Neuronal stem cell (in vitro differentiated cells): ENCODE results near the gene MERTK. TPM values are rescaled to one million over a fixed set of nuclear protein-coding genes. Genes with fewer than 3 reads are reported as not detected.
"Not testable (repeated sequence)": the region's sequence is repeated elsewhere in the genome, so short reads cannot be mapped to it uniquely, and the experiment has no call there.

Experiments used
- DNase-seq: peaks from one replicate; pipeline ENCODE4 v3.0.0-alpha.2; 2013; ENCODE audit warnings: low spot score
- H2AFZ ChIP-seq: one replicate; pipeline ENCODE4 v1.6.1; 2013; ENCODE audit warnings: mild to moderate bottlenecking, low read length, inconsistent platforms
- H2AK5ac ChIP-seq: 2 replicates; pipeline ENCODE4 v1.6.1; 2013; ENCODE audit warnings: low read depth, mild to moderate bottlenecking, inconsistent platforms, low read length, moderate library complexity, mixed read lengths
- H2BK120ac ChIP-seq: 2 replicates; pipeline ENCODE4 v1.6.1; 2013; ENCODE audit warnings: low read depth, mild to moderate bottlenecking, inconsistent platforms, low read length, moderate library complexity, mixed read lengths
- H2BK12ac ChIP-seq: one replicate; pipeline ENCODE4 v1.6.1; 2013; ENCODE audit warnings: low read length, inconsistent platforms
- H2BK15ac ChIP-seq: 2 replicates; pipeline ENCODE4 v1.6.1; 2013; ENCODE audit warnings: mild to moderate bottlenecking, low read length, inconsistent platforms, mixed read lengths
- H2BK5ac ChIP-seq: one replicate; pipeline ENCODE4 v1.6.1; 2013; ENCODE audit warnings: inconsistent platforms, mild to moderate bottlenecking, low read length, moderate library complexity
- H3K14ac ChIP-seq: one replicate; pipeline ENCODE4 v1.6.1; 2013; ENCODE audit warnings: low read length, inconsistent platforms
- H3K18ac ChIP-seq: 2 replicates; pipeline ENCODE4 v1.6.1; 2013; ENCODE audit warnings: low read length, inconsistent platforms
- H3K23ac ChIP-seq: 2 replicates; pipeline ENCODE4 v1.6.1; 2013; ENCODE audit warnings: low read depth, mild to moderate bottlenecking, mixed read lengths, low read length, inconsistent platforms; ENCODE audit not compliant: poor library complexity
- H3K27ac ChIP-seq: replicated peaks from 3 replicates; pipeline ENCODE4 v1.5.1; 2013; ENCODE audit warnings: low read length, inconsistent platforms
- H3K27me3 ChIP-seq, 3 experiments: 2 replicates each; pipeline ENCODE4 v1.6.1; 2013; ENCODE audit warnings: low read length in 3 of 3, mild to moderate bottlenecking in 2 of 3, inconsistent platforms in 1 of 3, low read depth in 1 of 3, mixed read lengths in 1 of 3, moderate library complexity in 1 of 3; ENCODE audit not compliant: control insufficient read depth in 3 of 3, insufficient read depth in 3 of 3
- H3K36me3 ChIP-seq, 2 donors: replicated peaks in 1 of 2; 2 replicates each; pipeline ENCODE4 v1.6.1; 2013; ENCODE audit warnings: low read length in 2 of 2; ENCODE audit not compliant: control insufficient read depth in 2 of 2, insufficient read depth in 2 of 2
- H3K4ac ChIP-seq: 2 replicates; pipeline ENCODE4 v1.6.1; 2013; ENCODE audit warnings: inconsistent platforms, mild to moderate bottlenecking, low read length, moderate library complexity
- H3K4me1 ChIP-seq, 2 donors: 1 replicate in 1 of 2; 2 replicates in 1 of 2; pipeline ENCODE4 v1.6.1; 2013; ENCODE audit warnings: low read length in 2 of 2, low read depth in 1 of 2; ENCODE audit not compliant: control insufficient read depth in 2 of 2, insufficient read depth in 1 of 2
- H3K4me2 ChIP-seq: one replicate; pipeline ENCODE4 v1.6.1; 2013; ENCODE audit warnings: mild to moderate bottlenecking, low read length, inconsistent platforms; ENCODE audit not compliant: insufficient read depth, poor library complexity, severe bottlenecking
- H3K4me3 ChIP-seq, 2 donors: 2 replicates each; pipeline ENCODE4 v1.5.1; 2013; ENCODE audit warnings: low read length in 2 of 2, mild to moderate bottlenecking in 2 of 2, inconsistent platforms in 1 of 2, moderate library complexity in 1 of 2
- H3K79me1 ChIP-seq: one replicate; pipeline ENCODE4 v1.6.1; 2013; ENCODE audit warnings: low read depth, mild to moderate bottlenecking, inconsistent platforms, low read length, moderate library complexity
- H3K9ac ChIP-seq: one replicate; pipeline ENCODE4 v1.6.1; 2013; ENCODE audit warnings: mild to moderate bottlenecking, low read depth, low read length, inconsistent platforms; ENCODE audit not compliant: poor library complexity
- H3K9me3 ChIP-seq, 2 donors: replicated peaks in 1 of 2; 2 replicates each; pipeline versions ENCODE3 to v1.6.1; 2013; ENCODE audit warnings: low read length in 2 of 2, mild to moderate bottlenecking in 2 of 2, inconsistent platforms in 1 of 2, low read depth in 1 of 2, mixed read lengths in 1 of 2, moderate library complexity in 1 of 2; ENCODE audit not compliant: control insufficient read depth in 2 of 2, insufficient read depth in 1 of 2
- H4K8ac ChIP-seq: one replicate; pipeline ENCODE4 v1.6.1; 2013; ENCODE audit warnings: low read depth, mild to moderate bottlenecking, inconsistent platforms, low read length, moderate library complexity
- H4K91ac ChIP-seq: one replicate; pipeline ENCODE4 v1.6.1; 2013; ENCODE audit warnings: low read length, low read depth, mild to moderate bottlenecking, inconsistent platforms; ENCODE audit not compliant: poor library complexity
- WGBS, 2 donors: extraction: QIAGEN DNeasy Blood & Tissue Kit; methylation state at CpG; one replicate each; pipeline ENCODE4 v1.1.7; 2013; ENCODE audit warnings: missing lambda C conversion rate in 2 of 2, mixed read lengths in 1 of 2; ENCODE audit not compliant: insufficient read length in 2 of 2, insufficient replicate concordance in 1 of 2; ENCODE audit errors: extremely low coverage in 2 of 2; 5-methylcytosine and 5-hydroxymethylcytosine counted together
- polyA plus RNA-seq, 2 experiments: library from polyadenylated mRNA; stranded (reverse); fragments of 200-250 nt; gene quantifications; one replicate each; pipeline ENCODE4 v1.2.3, GENCODE V29; 2013

The MERTK gene
- polyA plus RNA-seq (2013, experiment 1 of 2) = 2.8 TPM
- 2.9 TPM for polyA plus RNA-seq (2013, experiment 2 of 2)

- H3K4ac ChIP-seq = no peak within 1 kb of the TSS
- no peak within 1 kb of the TSS for H4K91ac ChIP-seq
- H2BK15ac ChIP-seq = peak within 1 kb of the TSS; percentile 84
- peak within 1 kb of the TSS; percentile 98 for H3K18ac ChIP-seq
- H3K4me1 ChIP-seq = peaks cover 7 to 8% of the 10 kb centered on the region in 2 donors
- no CpG with 5 or more reads among the region's 71 CpGs for WGBS, 2 donors
- H3K4me3 ChIP-seq = peak within 1 kb of the TSS; percentile 85 to 96
- H3K27ac ChIP-seq = no peak within 1 kb of the TSS
- peak; percentile 90 for DNase-seq
- H2AFZ ChIP-seq = peak within 1 kb of the TSS; percentile 99
- H3K36me3 ChIP-seq = no peaks in the 10 kb centered on the region
- no peak within 1 kb of the TSS for H2BK12ac ChIP-seq
- H3K9me3 ChIP-seq = no peaks in the 10 kb centered on the region
- H3K4me2 ChIP-seq = peak within 1 kb of the TSS; percentile 90
- peak within 1 kb of the TSS; percentile 95 for H2BK120ac ChIP-seq
- peak within 1 kb of the TSS; percentile 82 for H3K14ac ChIP-seq
- H3K79me1 ChIP-seq = no peaks in the 10 kb centered on the region
- peak within 1 kb of the TSS; percentile 68 for H2BK5ac ChIP-seq
- H4K8ac ChIP-seq = no peak within 1 kb of the TSS
- H3K9ac ChIP-seq = peak within 1 kb of the TSS; percentile 85
- no peak within 1 kb of the TSS for H2AK5ac ChIP-seq
- peaks cover 0 to 28% (median 5%) of the 10 kb centered on the region in 3 experiments for H3K27me3 ChIP-seq
- peak within 1 kb of the TSS; percentile 88 for H3K23ac ChIP-seq
Measured at GRCh38 chr2:111897924-111898702, at the start of gene MERTK. MERTK (plus strand) TSS chr2:111898607; CDS start chr2:111898736, 129 bp downstream.

DNA sequence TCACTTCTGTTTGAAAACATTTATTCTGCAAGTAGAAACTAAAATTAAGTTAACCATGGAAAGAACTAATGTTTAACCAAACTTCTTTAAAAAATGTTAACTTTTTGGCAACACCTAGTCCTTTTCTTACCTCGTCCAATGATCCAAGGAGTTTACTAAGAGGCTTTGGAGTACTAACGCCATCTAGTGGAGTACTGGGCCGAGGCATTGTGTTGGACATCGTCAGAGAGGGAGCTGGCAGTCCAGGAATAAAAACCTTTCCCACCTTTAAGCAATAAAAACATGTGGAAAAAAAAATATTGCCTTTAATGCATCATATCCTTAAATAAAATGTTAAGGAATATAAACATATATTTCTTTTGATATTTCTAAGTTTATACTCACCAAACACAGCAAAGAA lies 47.8 kb upstream of the MERTK start:
- H2BK15ac ChIP-seq, H3K9me3 ChIP-seq: not testable (repeated sequence)
- no CpG with 5 or more reads among the region's 4 CpGs for WGBS, 2 donors

GRCh38 chr2:111852544-111852943 lies 45.9 kb upstream of the MERTK start:
- not testable (repeated sequence) for H3K23ac ChIP-seq, H3K14ac ChIP-seq, H2BK15ac ChIP-seq, H3K9ac ChIP-seq, H3K27me3 ChIP-seq, H3K79me1 ChIP-seq, H3K4me2 ChIP-seq, H2BK12ac ChIP-seq, H2AFZ ChIP-seq, H2AK5ac ChIP-seq, H3K27ac ChIP-seq, DNase-seq, H3K4me1 ChIP-seq, H4K8ac ChIP-seq, H3K9me3 ChIP-seq, H2BK5ac ChIP-seq, H2BK120ac ChIP-seq, H3K4ac ChIP-seq, H3K4me3 ChIP-seq, H4K91ac ChIP-seq, H3K18ac ChIP-seq
- peaks cover 0 to 49% of the 10 kb centered on the region in 2 donors for H3K36me3 ChIP-seq
- no CpG with 5 or more reads among the region's 3 CpGs for WGBS, 2 donors

More for the DNA sequence above, 47.8 kb upstream of the MERTK start:
- not testable (repeated sequence) for H3K4me2 ChIP-seq, H4K91ac ChIP-seq, H3K9ac ChIP-seq, H3K27me3 ChIP-seq, H3K4me3 ChIP-seq, H3K4me1 ChIP-seq, H3K18ac ChIP-seq, H3K14ac ChIP-seq, H3K23ac ChIP-seq, H3K4ac ChIP-seq, H2BK5ac ChIP-seq, H2BK120ac ChIP-seq, H2BK12ac ChIP-seq, H3K79me1 ChIP-seq, H3K27ac ChIP-seq, H2AFZ ChIP-seq, H2AK5ac ChIP-seq, H4K8ac ChIP-seq, DNase-seq
- peaks cover 0 to 49% of the 10 kb centered on the region in 2 donors for H3K36me3 ChIP-seq

DNA sequence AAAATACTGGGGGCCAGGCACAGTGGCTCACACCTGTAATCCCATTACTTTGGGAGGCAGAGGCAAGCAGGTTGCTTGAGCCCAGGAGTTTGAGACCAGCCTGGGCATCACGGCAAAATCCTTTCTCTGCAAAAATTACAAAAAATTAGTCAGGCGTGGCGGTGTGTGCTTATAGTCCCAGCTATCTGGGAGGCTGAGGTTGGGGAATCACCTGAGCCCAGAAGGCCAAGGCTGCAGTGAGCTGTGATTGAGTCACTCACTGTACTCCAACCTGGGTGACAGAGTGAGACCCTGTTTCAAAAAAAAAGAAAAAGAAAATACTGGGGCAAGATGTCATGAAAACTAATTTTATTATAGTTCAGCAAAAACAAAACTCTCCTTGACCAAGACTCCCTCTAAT lies 38.4 kb upstream of the MERTK start:
- not testable (repeated sequence) for H3K79me1 ChIP-seq, H3K23ac ChIP-seq, H2AK5ac ChIP-seq, H2BK15ac ChIP-seq, H2BK12ac ChIP-seq, H3K27ac ChIP-seq, H3K9ac ChIP-seq, H4K8ac ChIP-seq, H3K4ac ChIP-seq, H3K4me1 ChIP-seq, H2AFZ ChIP-seq, H3K27me3 ChIP-seq, H2BK120ac ChIP-seq, H4K91ac ChIP-seq, DNase-seq, H2BK5ac ChIP-seq, H3K4me2 ChIP-seq, H3K14ac ChIP-seq, H3K4me3 ChIP-seq, H3K18ac ChIP-seq, H3K9me3 ChIP-seq
- peaks cover 0 to 52% of the 10 kb centered on the region in 2 donors for H3K36me3 ChIP-seq
- no CpG with 5 or more reads among the region's 3 CpGs for WGBS, 2 donors
